Testis (tissue), 3 donors: ENCODE results near the gene TRAP1. TPM values are rescaled to one million over a fixed set of nuclear protein-coding genes. Genes with fewer than 3 reads are reported as not detected.

Experiments
- DNase-seq: peaks from one replicate; pipeline ENCODE4 v3.0.0-alpha.2; 2019
- H3K27ac ChIP-seq, 2 donors: fragments of 200-600 bp; sonication (generic); one replicate each; pipeline ENCODE4 v1.5.1; 2019
- H3K27me3 ChIP-seq: fragments of 200-600 bp; sonication (generic); one replicate; pipeline ENCODE4 v1.5.1; 2019
- H3K36me3 ChIP-seq: fragments of 200-600 bp; sonication (generic); one replicate; pipeline ENCODE4 v1.5.1; 2017; ENCODE audit warnings: low read depth; ENCODE audit errors: missing control alignments
- H3K4me1 ChIP-seq: fragments of 200-600 bp; sonication (generic); one replicate; pipeline ENCODE4 v1.5.1; 2019
- H3K4me3 ChIP-seq, 2 donors: fragments of 200-600 bp; sonication (generic); one replicate each; pipeline ENCODE4 v1.5.1; 2017 to 2019
- H3K9me3 ChIP-seq: fragments of 200-600 bp; sonication (generic); one replicate; pipeline ENCODE4 v1.5.1; 2017
- CTCF ChIP-seq, 3 experiments: fragments of 450-650 bp in 2 of 3; fragments of 200-600 bp in 1 of 3; sonication (generic) in 1 of 3; IDR thresholded peaks; one replicate each; pipeline ENCODE4 v1.5.1; 2016 to 2019; ENCODE audit warnings: antibody characterized with exemption in 3 of 3, mild to moderate bottlenecking in 2 of 3, moderate library complexity in 1 of 3
- POLR2A ChIP-seq: fragments of 450-650 bp; IDR thresholded peaks from one replicate; pipeline ENCODE4 v1.6.1; 2017; ENCODE audit warnings: antibody characterized with exemption, mild to moderate bottlenecking, moderate library complexity
- WGBS, 2 donors: methylation state at CpG; one replicate each; pipeline ENCODE4 v1.1.5; 2018; 5-methylcytosine and 5-hydroxymethylcytosine counted together
- intact Hi-C: fragments of 100-400 bp; cut with DNase I; formaldehyde crosslinking; loops from one replicate; pipeline ENCODE4 v1.15.1; 2023; ENCODE audit warnings: low total_unique reads
- polyA plus RNA-seq: library from polyadenylated mRNA; stranded (reverse); fragments of 350-450 nt; fragmentation: Illumina TruSeq; extraction: RNeasy Lipid Tissue Mini Kit (QIAGEN cat#74804); gene quantifications from one replicate; pipeline ENCODE4 v1.2.3, GENCODE V29; 2014; ENCODE audit warnings: low read depth, low replicate concordance; ENCODE audit not compliant: insufficient read depth
- total RNA-seq, 2 donors: library from RNA; depleted of rRNA; stranded (reverse); fragments of >200 nt; gene quantifications; one replicate each; pipeline ENCODE4 v1.2.3, GENCODE V29; 2016

Gene TRAP1
- total and polyA plus RNA-seq, 3 donors from 2014 or later, result 80.0 to 140 (median 131) TPM

DNA sequence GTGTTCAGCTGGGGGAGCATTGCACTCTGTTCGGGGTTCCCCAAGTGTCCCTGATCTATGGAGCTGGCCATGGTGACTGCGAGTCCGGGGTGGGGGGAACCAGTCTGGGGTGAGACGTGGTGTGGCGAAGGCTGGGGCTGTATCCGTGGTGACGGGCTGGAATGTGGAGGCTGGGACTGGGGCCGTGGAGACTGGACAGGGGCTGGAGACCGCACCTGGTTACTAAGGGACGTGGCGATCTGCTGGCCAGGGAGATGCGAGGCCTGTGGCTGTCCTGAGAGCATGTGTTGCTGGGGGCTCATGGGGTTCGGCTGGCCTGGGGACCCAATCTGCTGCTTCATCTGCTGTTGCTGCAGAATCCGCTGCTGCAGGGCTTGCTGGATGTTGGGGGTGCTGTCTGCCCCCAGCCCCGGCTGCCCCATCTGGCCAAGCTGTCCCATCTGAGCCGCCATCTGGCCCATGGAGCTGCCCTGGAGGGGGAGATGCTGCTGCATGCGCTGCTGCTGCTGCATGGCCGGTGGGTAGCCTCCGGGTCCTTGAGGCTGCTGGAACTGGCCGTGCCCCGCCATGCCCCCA lies 10.6 kb upstream of the TRAP1 start:
- Histone ChIP-seq H3K4me3 (no peak overlapping the region), H3K4me1 (no peaks in the 10 kb centered on the region), H3K36me3 (no peaks in the 10 kb centered on the region), H3K27ac (no peak overlapping the region), H3K9me3 (no peaks in the 10 kb centered on the region), H3K27me3 (no peaks in the 10 kb centered on the region)
- intact Hi-C loops, result no loop called here
- WGBS, 2 donors, result 88 to 100% methylated on average over 1 to 21 of the region's 21 CpGs
- TF ChIP-seq CTCF (IDR thresholded peaks at IDR 0.05) (no peak), POLR2A (no peak)
- DNase-seq, result no peak

DNA sequence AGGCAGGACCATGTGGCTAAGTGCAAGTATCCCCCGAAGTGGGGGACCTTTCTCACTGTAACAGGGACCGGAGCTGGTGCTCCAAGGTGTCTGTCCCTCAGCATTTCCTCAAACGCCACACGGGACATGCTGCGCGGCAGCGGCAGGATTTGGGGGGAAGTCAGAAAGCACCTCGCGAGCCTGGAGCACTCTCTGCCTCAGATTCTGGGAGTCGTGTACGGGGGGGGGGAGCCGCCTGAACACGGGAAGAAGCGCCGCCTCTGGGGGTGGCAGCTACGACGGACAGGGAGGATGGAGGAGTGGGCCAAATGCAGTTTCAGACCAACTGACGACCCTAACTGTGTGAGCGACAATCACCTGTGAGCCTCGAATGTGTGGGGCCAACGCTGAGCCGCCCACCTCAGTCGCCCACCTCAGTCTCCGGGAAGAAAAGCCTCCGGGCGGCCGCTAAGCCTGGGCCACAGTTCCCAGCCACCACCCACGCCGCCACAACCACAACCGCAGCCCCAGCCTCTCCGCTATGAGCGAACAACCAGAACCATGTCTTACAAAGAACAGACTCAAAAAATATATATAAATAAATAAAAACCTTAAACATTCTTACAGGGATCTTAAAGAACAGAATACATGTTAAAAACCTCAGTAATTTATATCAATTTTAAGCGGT lies 8.8 kb upstream of the TRAP1 start:
- Histone ChIP-seq H3K4me1 (no peaks in the 10 kb centered on the region), H3K27me3 (no peaks in the 10 kb centered on the region), H3K36me3 (no peaks in the 10 kb centered on the region), H3K4me3 (no peak overlapping the region), H3K9me3 (no peaks in the 10 kb centered on the region), H3K27ac (no peak overlapping the region)
- intact Hi-C loops, result no loop called here
- 92% methylated on average over 27 to 32 of the region's 33 CpGs for WGBS, 2 donors
- DNase-seq, result no peak
- TF ChIP-seq POLR2A, result no peak

DNA sequence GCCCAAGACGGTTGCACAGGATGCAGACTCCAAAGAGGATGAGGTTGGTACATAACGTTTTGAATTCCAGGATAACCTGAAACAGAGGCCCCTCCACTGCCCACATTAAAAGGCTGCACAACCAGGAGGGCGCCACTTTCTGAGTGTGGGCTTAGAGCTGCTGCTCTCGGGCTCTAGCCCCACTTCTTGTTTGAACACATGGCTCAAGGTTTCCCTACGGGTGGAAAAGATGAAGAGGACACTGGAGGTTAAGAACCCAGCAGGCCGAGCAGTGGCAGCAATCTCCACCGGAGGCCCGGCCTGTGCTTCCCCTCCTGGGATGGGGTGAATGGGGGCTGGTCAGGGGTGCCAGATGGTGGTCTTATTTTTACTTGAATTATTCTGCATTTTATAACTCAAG lies 8.0 kb upstream of the TRAP1 start:
- H3K27ac ChIP-seq, result no peak overlapping the region
- intact Hi-C loops, result no loop called here
- H3K36me3 ChIP-seq, result no peaks in the 10 kb centered on the region
- H3K9me3 ChIP-seq, result no peaks in the 10 kb centered on the region
- no peak for DNase-seq
- H3K27me3 ChIP-seq, result no peaks in the 10 kb centered on the region
- TF ChIP-seq POLR2A (no peak), CTCF (IDR thresholded peaks at IDR 0.05) (no peak)
- WGBS, 2 donors, result 73 to 82% methylated on average over 5 to 8 of the region's 8 CpGs
- no peak overlapping the region for H3K4me3 ChIP-seq
- no peaks in the 10 kb centered on the region for H3K4me1 ChIP-seq

DNA sequence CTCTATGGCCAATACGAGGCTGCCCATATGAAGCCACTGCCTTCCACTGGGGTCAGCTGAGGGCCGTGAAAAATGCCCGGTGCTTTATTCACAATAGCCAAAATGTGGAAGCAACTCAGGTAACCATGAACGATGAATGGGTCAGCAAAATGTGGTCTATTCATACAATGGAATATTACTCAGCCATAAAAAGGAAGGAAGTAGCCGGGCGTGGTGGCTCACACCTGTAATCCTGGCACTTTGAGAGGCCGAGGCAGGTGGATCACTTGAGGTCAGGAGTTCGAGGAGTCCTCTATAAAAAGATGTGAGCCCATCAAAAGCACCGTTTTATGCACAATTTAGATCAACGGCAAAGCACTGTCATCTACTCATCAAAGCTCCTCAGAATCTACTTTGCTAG lies 5.2 kb upstream of the TRAP1 start:
- Histone ChIP-seq H3K27me3 (no peaks in the 10 kb centered on the region), H3K9me3 (no peaks in the 10 kb centered on the region), H3K36me3 (no peaks in the 10 kb centered on the region), H3K4me1 (peaks cover 5% of the 10 kb centered on the region), H3K4me3 (no peak overlapping the region), H3K27ac (no peak overlapping the region)
- DNase-seq, result no peak
- intact Hi-C loops, result no loop called here
- TF ChIP-seq POLR2A (no peak), CTCF (IDR thresholded peaks at IDR 0.05) (no peak)
- WGBS, 2 donors, result 90 to 94% methylated on average over 10 of the region's 10 CpGs

DNA sequence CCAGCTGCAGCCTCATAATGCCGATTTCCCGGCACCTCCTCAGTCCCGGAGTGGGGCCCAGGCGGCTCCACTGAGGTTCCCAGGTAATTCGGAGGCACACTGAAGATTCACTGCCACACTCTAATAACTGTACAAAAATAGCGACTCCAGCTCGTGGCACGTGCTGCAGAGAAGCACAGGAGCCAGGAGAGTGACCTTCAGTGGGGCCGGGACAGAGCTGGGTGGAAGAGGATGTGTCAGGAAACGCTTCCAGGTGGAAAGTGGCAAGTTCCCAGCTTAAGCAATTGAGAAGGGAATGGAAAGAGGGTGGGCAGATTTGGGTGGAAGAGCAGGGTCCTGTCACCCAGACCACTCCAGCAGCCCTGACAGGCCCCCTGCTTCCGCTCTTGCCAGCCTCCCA lies 3.1 kb upstream of the TRAP1 start:
- intact Hi-C loops, result no loop called here
- Histone ChIP-seq H3K27me3 (no peaks in the 10 kb centered on the region), H3K36me3 (no peaks in the 10 kb centered on the region), H3K27ac (no peak overlapping the region), H3K9me3 (no peaks in the 10 kb centered on the region), H3K4me3 (no peak overlapping the region), H3K4me1 (peaks cover 14% of the 10 kb centered on the region)
- 68 to 75% methylated on average over 11 of the region's 11 CpGs for WGBS, 2 donors
- TF ChIP-seq POLR2A, result no peak
- TF ChIP-seq CTCF (IDR thresholded peaks at IDR 0.05), result no peak
- no peak for DNase-seq
